ENCODE results near the gene FOXK1. TPM values are rescaled to one million over a fixed set of nuclear protein-coding genes. Genes with fewer than 3 reads are reported as not detected.
"Not testable (repeated sequence)": the region's sequence is repeated elsewhere in the genome, so short reads cannot be mapped to it uniquely, and the experiment has no call there.

Gene FOXK1
- total RNA-seq, 2 donors from 2014 or later = 19.4 to 24.8 TPM

- Histone ChIP-seq H3K9me3 (peaks cover 0 to 10% of the 10 kb centered on the region in 2 donors), H3K27me3 (no peaks in the 10 kb centered on the region), H3K36me3 (no peaks in the 10 kb centered on the region), H3K4me3 (no peak overlapping the region), H3K4me1 (no peaks in the 10 kb centered on the region), H3K27ac (no peak overlapping the region)
- no peak for TF ChIP-seq CTCF (IDR thresholded peaks at IDR 0.05)
- no peak for DNase-seq (ENCODE audit: low spot score)
Measured at GRCh38 chr7:4670791-4671190, 11.3 kb upstream of the FOXK1 start.

GRCh38 chr7:4675771-4676367, 6.2 kb upstream of the FOXK1 start:
- no peak overlapping the region for H3K27ac ChIP-seq
- TF ChIP-seq CTCF (IDR thresholded peaks at IDR 0.05) = no peak

GRCh38 chr7:4677518-4677917, 4.6 kb upstream of the FOXK1 start:
- not testable (repeated sequence) for H3K4me3 ChIP-seq; H3K4me1 ChIP-seq; DNase-seq (ENCODE audit: low spot score); H3K27me3 ChIP-seq; H3K36me3 ChIP-seq; H3K9me3 ChIP-seq; H3K27ac ChIP-seq

More at GRCh38 chr7:4675771-4676367, 6.2 kb upstream of the FOXK1 start:
- no peak overlapping the region for H3K4me3 ChIP-seq
- no peaks in the 10 kb centered on the region for H3K36me3 ChIP-seq
- no peaks in the 10 kb centered on the region for H3K4me1 ChIP-seq
- H3K27me3 ChIP-seq = no peaks in the 10 kb centered on the region
- no peak for DNase-seq (ENCODE audit: low spot score)
- H3K9me3 ChIP-seq = peaks cover 0 to 10% of the 10 kb centered on the region in 2 donors

GRCh38 chr7:4681218-4681851, 760 bp upstream of the FOXK1 start:
- Histone ChIP-seq H3K27me3 (no peaks in the 10 kb centered on the region), H3K27ac (peak overlapping the region; percentile 55 to 62), H3K9me3 (no peaks in the 10 kb centered on the region), H3K4me3 (peak overlapping the region; percentile 36 to 91), H3K4me1 (peaks cover 0 to 25% of the 10 kb centered on the region in 2 donors), H3K36me3 (no peaks in the 10 kb centered on the region)
- DNase-seq (ENCODE audit: low spot score) = no peak
- TF ChIP-seq CTCF (IDR thresholded peaks at IDR 0.05) = no peak

GRCh38 chr7:4682621-4683042, 537 bp downstream of the FOXK1 start:
- DNase-seq (ENCODE audit: low spot score) = no peak
- Histone ChIP-seq H3K27me3 (no peaks in the 10 kb centered on the region), H3K9me3 (no peaks in the 10 kb centered on the region), H3K4me1 (peaks cover 0 to 28% of the 10 kb centered on the region in 2 donors), H3K36me3 (no peaks in the 10 kb centered on the region), H3K27ac (peak overlapping the region; percentile 95 to 97), H3K4me3 (peak overlapping the region; percentile 91 to 93)
- peak in 1 of 2 donors; percentile 35 for TF ChIP-seq CTCF (IDR thresholded peaks at IDR 0.05)

- peaks cover 0 to 28% of the 10 kb centered on the region in 2 donors for H3K4me1 ChIP-seq
- no peak for TF ChIP-seq CTCF (IDR thresholded peaks at IDR 0.05)
- H3K4me3 ChIP-seq = peak overlapping the region; percentile 91 to 93
- H3K27me3 ChIP-seq = no peaks in the 10 kb centered on the region
- H3K36me3 ChIP-seq = no peaks in the 10 kb centered on the region
- DNase-seq (ENCODE audit: low spot score) = no peak
- H3K9me3 ChIP-seq = no peaks in the 10 kb centered on the region
- peak overlapping the region; percentile 95 to 97 for H3K27ac ChIP-seq
Measured at GRCh38 chr7:4683043-4683883, 1.2 kb downstream of the FOXK1 start.

All from right atrium auricular region (tissue), 2 donors.